Mucosa of rectum (tissue), 2 donors: ENCODE results near the gene ZNF429.
A peak's percentile ranks its signal among the peaks of the same experiment; 100 is the strongest.
"Not testable (repeated sequence)": the region's sequence is repeated elsewhere in the genome, so short reads cannot be mapped to it uniquely, and the experiment has no call there.

Source experiments
- H3K27ac ChIP-seq, 2 donors: one replicate each; pipeline ENCODE4 v1.7.0; 2013; ENCODE audit warnings: inconsistent platforms in 2 of 2, low read depth in 2 of 2, low read length in 2 of 2
- H3K27me3 ChIP-seq, 2 donors: one replicate each; pipeline ENCODE4 v1.7.0; 2013; ENCODE audit warnings: low read length in 2 of 2; ENCODE audit not compliant: control insufficient read depth in 2 of 2, insufficient read depth in 2 of 2
- H3K36me3 ChIP-seq, 2 donors: one replicate each; pipeline ENCODE4 v1.7.0; 2013; ENCODE audit warnings: low read length in 2 of 2; ENCODE audit not compliant: control insufficient read depth in 2 of 2, insufficient read depth in 2 of 2
- H3K4me1 ChIP-seq, 2 donors: one replicate each; pipeline ENCODE4 v1.7.0; 2013; ENCODE audit warnings: low read length in 2 of 2, mild to moderate bottlenecking in 1 of 2; ENCODE audit not compliant: control insufficient read depth in 2 of 2, insufficient read depth in 2 of 2
- H3K4me3 ChIP-seq, 2 donors: one replicate each; pipeline ENCODE4 v1.7.0; 2013; ENCODE audit warnings: low read length in 2 of 2
- H3K9ac ChIP-seq, 2 donors: one replicate each; pipeline ENCODE4 v1.7.0; 2013; ENCODE audit warnings: low read length in 2 of 2, low read depth in 1 of 2, mild to moderate bottlenecking in 1 of 2
- H3K9me3 ChIP-seq, 2 donors: one replicate each; pipeline ENCODE4 v1.7.0; 2013; ENCODE audit warnings: low read length in 2 of 2; ENCODE audit not compliant: control insufficient read depth in 2 of 2
- donor health status: healthy.
- donor health status: Normal muscosa, but diverticular disease.

ZNF429 gene

GRCh38 chr19:21512609-21513008 lies 7.2 kb downstream of the ZNF429 start:
- H3K36me3 ChIP-seq, H3K27ac ChIP-seq, H3K27me3 ChIP-seq, H3K9ac ChIP-seq, H3K4me3 ChIP-seq, H3K4me1 ChIP-seq, H3K9me3 ChIP-seq: not testable (repeated sequence)

GRCh38 chr19:21513651-21514050 lies 8.2 kb downstream of the ZNF429 start:
- Histone ChIP-seq H3K4me3 (no peak overlapping the region), H3K4me1 (no peaks in the 10 kb centered on the region), H3K36me3 (peaks cover under 1% of the 10 kb centered on the region in 2 donors), H3K27me3 (no peaks in the 10 kb centered on the region), H3K9ac (no peak overlapping the region), H3K9me3 (peaks cover 1 to 6% of the 10 kb centered on the region in 2 donors), H3K27ac (no peak overlapping the region)

GRCh38 chr19:21519488-21519887 lies 14.1 kb downstream of the ZNF429 start:
- no peaks in the 10 kb centered on the region for H3K27me3 ChIP-seq
- peaks cover 39% of the 10 kb centered on the region in 2 donors for H3K36me3 ChIP-seq
- H3K9ac ChIP-seq: no peak overlapping the region
- H3K27ac ChIP-seq: no peak overlapping the region
- peaks cover 30 to 43% of the 10 kb centered on the region in 2 donors for H3K9me3 ChIP-seq
- no peaks in the 10 kb centered on the region for H3K4me1 ChIP-seq
- no peak overlapping the region for H3K4me3 ChIP-seq

- Histone ChIP-seq H3K27me3 (no peaks in the 10 kb centered on the region), H3K27ac (no peak overlapping the region), H3K4me3 (no peak overlapping the region), H3K9ac (no peak overlapping the region), H3K9me3 (peaks cover 22 to 32% of the 10 kb centered on the region in 2 donors), H3K4me1 (no peaks in the 10 kb centered on the region), H3K36me3 (peaks cover 31 to 38% of the 10 kb centered on the region in 2 donors)
These were observed 27.5 kb downstream of the ZNF429 start for GRCh38 chr19:21532904-21533303.

- peaks cover 19 to 36% of the 10 kb centered on the region in 2 donors for H3K9me3 ChIP-seq
- H3K4me3 ChIP-seq, H3K27ac ChIP-seq, H3K4me1 ChIP-seq, H3K27me3 ChIP-seq, H3K9ac ChIP-seq: not testable (repeated sequence)
- H3K36me3 ChIP-seq: peaks cover 23 to 33% of the 10 kb centered on the region in 2 donors
These were observed 31.4 kb downstream of the ZNF429 start for GRCh38 chr19:21536741-21537290.

GRCh38 chr19:21559444-21559843 lies 54.0 kb downstream of the ZNF429 start:
- Histone ChIP-seq H3K27me3 (no peaks in the 10 kb centered on the region), H3K36me3 (peaks cover 0 to 6% of the 10 kb centered on the region in 2 donors), H3K9me3 (peaks cover 5 to 19% of the 10 kb centered on the region in 2 donors), H3K4me3 (no peak overlapping the region), H3K27ac (no peak overlapping the region), H3K4me1 (no peaks in the 10 kb centered on the region), H3K9ac (no peak overlapping the region)

GRCh38 chr19:21564406-21564805 lies 59.0 kb downstream of the ZNF429 start:
- Histone ChIP-seq H3K27ac (no peak overlapping the region), H3K27me3 (no peaks in the 10 kb centered on the region), H3K9me3 (peaks cover 4 to 5% of the 10 kb centered on the region in 2 donors), H3K9ac (no peak overlapping the region), H3K36me3 (peaks cover 0 to 4% of the 10 kb centered on the region in 2 donors), H3K4me1 (no peaks in the 10 kb centered on the region), H3K4me3 (no peak overlapping the region)

GRCh38 chr19:21566073-21566472 lies 60.7 kb downstream of the ZNF429 start:
- Histone ChIP-seq H3K27ac (no peak overlapping the region), H3K4me3 (no peak overlapping the region), H3K4me1 (no peaks in the 10 kb centered on the region), H3K27me3 (no peaks in the 10 kb centered on the region), H3K9me3 (peaks cover 0 to 9% of the 10 kb centered on the region in 2 donors), H3K36me3 (peaks cover 0 to 4% of the 10 kb centered on the region in 2 donors), H3K9ac (no peak overlapping the region)

GRCh38 chr19:21567806-21568205 lies 62.4 kb downstream of the ZNF429 start:
- H3K4me1 ChIP-seq, H3K27me3 ChIP-seq, H3K27ac ChIP-seq, H3K36me3 ChIP-seq: not testable (repeated sequence)
- Histone ChIP-seq H3K9ac (peak overlapping the region in 1 of 2 donors; percentile 24), H3K9me3 (peaks cover 0 to 11% of the 10 kb centered on the region in 2 donors), H3K4me3 (peak overlapping the region; percentile 44 to 50)

- Histone ChIP-seq H3K9ac (peak overlapping the region; percentile 48 to 61), H3K36me3 (no peaks in the 10 kb centered on the region), H3K27me3 (no peaks in the 10 kb centered on the region), H3K27ac (peak overlapping the region; percentile 61 to 65), H3K9me3 (peaks cover 0 to 11% of the 10 kb centered on the region in 2 donors), H3K4me1 (no peaks in the 10 kb centered on the region), H3K4me3 (peak overlapping the region; percentile 68 to 80)
These were observed 63.6 kb downstream of the ZNF429 start for GRCh38 chr19:21568816-21569493.
